ENCODE measurements around the gene HMGCL.

DNA sequence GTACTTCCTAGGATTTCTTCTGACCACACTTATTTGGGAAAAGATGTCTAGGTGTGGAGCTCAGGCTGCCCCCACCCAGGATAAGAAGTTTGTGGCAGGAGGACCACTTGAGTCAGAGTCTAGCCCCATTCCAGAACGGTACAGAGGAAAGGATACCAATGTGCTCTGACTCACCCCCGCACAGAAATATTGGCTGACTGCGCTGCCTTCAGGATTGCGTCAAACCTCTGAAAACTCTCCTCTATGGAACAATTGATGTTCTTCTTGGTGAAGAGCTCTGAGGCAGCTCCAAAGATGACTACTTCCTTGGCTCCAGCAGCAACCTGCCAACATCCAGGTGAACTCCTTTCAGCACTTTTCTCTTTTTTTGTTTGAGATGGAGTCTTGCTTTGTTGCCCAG, 11.2 kb downstream of the HMGCL start:
- no peak for TF ChIP-seq CTCF (IDR thresholded peaks at IDR 0.05; ENCODE audit: low read length)
- no peak for TF ChIP-seq EZH2 (optimal IDR thresholded peaks at IDR 0.05; ENCODE audit: low read depth, low read length)

Measured in MM.1S (cell line).